Stimulated activated naive CD8-positive, alpha-beta T cell treated with anti-CD3 and anti-CD28 coated beads, Interleukin-15, Interleukin-2, amounts not matched to agents 100 ng/mL and 50 ng/mL, for 24 hours (primary cell): Measurements from ENCODE around the gene ZNF799.
"Not testable (repeated sequence)": the region's sequence is repeated elsewhere in the genome, so short reads cannot be mapped to it uniquely, and the experiment has no call there.

ENCODE experiments used
- H3K27ac Mint-ChIP-seq: one replicate; pipeline ENCODE4 v1.8.0; 2021; ENCODE audit warnings: mild to moderate bottlenecking, mixed read lengths
- H3K27me3 Mint-ChIP-seq: one replicate; pipeline ENCODE4 v1.8.0; 2021; ENCODE audit warnings: mixed read lengths
- H3K36me3 Mint-ChIP-seq: one replicate; pipeline ENCODE4 v1.8.0; 2021; ENCODE audit warnings: low read depth, mixed read lengths
- H3K4me1 Mint-ChIP-seq: one replicate; pipeline ENCODE4 v1.8.0; 2021; ENCODE audit warnings: low read depth, mixed read lengths
- H3K4me3 Mint-ChIP-seq: one replicate; pipeline ENCODE4 v1.8.0; 2021; ENCODE audit warnings: mild to moderate bottlenecking, mixed read lengths
- H3K9me3 Mint-ChIP-seq: one replicate; pipeline ENCODE4 v1.8.0; 2021; ENCODE audit warnings: mixed read lengths

Gene ZNF799

DNA sequence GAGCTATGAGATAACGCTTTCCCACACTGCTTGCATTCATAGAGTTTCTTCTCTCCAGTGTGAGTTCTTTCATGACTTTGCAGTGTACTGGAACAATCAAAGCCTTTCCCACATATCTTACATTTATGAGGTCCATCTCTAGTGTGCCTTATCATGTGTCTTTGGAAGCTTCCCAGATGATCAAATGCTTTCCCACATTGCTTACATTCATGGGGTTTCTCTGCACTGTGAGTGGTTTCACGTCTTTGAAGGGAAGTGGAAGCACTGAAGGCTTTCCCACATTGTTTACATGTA, 20.7 kb downstream of the ZNF799 start:
- no peaks in the 10 kb centered on the region for H3K4me1 Mint-ChIP-seq
- no peak overlapping the region for H3K4me3 Mint-ChIP-seq
- H3K36me3 Mint-ChIP-seq, result peaks cover 39% of the 10 kb centered on the region
- H3K27ac Mint-ChIP-seq, result no peak overlapping the region
- H3K27me3 Mint-ChIP-seq, result no peaks in the 10 kb centered on the region
- H3K9me3 Mint-ChIP-seq, result peaks cover 39% of the 10 kb centered on the region

DNA sequence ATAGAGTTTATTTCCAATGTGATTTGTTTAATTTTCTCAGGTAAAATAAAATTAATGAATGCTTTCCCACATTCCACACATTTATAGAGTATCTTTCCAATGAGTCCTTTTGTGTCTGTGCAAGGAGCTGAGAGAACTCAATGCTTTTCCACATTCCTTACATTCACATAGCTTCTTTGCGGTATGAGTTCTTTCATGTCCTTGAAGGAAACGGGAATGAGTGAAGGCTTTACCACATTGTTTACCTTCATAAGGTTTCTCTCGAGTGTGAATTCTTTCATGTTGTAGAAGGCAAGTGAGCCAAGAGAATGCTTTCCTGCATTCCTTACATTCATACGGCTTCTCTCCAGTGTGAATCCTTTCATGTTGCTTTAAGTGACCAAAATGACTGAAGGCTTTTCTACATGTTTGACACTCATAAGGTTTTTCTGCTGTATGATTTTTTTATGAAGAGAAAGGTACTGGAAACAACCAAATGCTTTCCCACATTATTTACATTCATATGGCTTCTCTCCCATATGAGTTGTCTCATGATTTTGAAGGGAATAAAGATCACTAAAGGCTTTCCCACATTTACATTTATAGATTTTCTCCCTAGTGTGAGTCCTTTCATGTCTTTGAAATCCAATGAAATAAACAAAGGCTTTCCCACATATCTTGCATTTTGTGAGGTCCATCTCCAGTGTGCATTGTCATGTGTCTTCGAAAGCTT, 21.2 kb downstream of the ZNF799 start:
- no peaks in the 10 kb centered on the region for H3K4me1 Mint-ChIP-seq
- H3K27me3 Mint-ChIP-seq, result no peaks in the 10 kb centered on the region
- peaks cover 42% of the 10 kb centered on the region for H3K36me3 Mint-ChIP-seq
- peaks cover 39% of the 10 kb centered on the region for H3K9me3 Mint-ChIP-seq
- H3K27ac Mint-ChIP-seq, result no peak overlapping the region
- H3K4me3 Mint-ChIP-seq, result no peak overlapping the region

DNA sequence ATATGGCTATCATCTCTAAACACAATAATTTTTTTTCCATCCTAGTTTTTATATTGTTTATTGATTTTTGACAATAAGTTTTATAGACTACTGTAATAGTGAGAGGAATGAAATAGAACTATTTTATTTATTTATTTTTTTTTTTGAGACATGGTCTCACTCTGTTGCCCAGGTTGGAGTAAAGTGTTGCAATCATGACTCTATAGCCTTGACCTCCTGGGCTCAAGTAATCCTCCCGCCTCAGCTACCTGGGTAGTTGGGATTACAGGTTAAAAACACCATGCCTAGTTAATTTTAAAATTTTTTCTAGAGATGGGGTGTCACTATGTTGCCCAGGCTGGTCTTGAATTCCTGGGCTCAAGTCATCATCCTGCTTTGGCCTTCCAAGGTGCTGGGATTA, 27.0 kb downstream of the ZNF799 start:
- Mint-ChIP-seq H3K9me3 (peaks cover 23% of the 10 kb centered on the region), H3K27me3 (no peaks in the 10 kb centered on the region), H3K27ac (no peak overlapping the region), H3K4me3 (no peak overlapping the region), H3K4me1 (no peaks in the 10 kb centered on the region), H3K36me3 (peaks cover 16% of the 10 kb centered on the region)

DNA sequence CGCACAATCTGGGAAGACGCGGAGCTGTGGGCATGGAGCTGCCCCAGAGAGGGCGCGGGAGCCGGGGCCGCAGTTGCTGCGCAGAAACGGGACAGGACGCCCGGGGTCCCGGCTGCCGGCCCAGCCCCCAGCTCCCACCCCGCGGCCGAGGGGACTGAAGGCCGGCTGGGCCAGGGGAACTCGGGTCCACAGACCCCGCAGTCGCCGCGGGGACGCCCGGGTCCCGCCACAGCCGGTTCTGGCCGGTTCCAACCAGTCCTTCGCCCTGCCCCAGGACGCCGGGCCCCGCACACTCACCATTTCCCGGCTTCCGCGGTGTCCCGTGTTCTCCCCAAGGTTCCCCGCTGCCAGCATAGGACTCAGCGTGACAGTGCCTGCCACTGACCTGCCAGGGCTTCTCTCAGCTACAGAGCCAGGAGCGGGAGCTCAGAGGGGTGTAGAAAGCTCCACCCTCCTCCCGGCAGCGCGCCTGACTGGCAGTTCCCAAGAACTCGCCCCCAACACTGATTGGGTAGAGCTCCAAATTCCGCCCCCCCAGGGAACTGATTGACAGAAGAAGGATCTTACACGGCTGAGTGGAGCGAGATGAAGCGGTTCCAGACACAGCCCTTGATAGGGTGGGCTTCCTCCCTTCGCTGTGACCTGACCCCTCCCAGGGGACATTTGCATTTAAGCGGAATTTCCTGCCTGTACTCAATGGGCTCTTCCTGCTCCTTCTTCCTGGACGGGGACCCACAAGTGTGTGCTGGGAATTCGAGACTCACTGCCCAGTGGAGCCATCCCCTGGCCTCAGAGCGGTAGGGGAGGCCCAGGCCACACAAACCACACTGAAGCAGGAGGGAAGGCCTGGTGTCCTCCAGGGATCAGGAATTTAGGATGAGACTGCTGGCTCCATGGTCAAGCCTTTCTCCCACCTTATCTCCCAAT, 35.6 kb downstream of the ZNF799 start, which contains the start of gene ZNF442:
TSS of gene ZNF442 (minus strand) at position 448 of the 927 bp plus-strand sequence. CDS start 2,052 bp downstream, outside the sequence.
- no peaks in the 10 kb centered on the region for H3K9me3 Mint-ChIP-seq
- peak within 1 kb of the TSS; percentile 90 for H3K4me3 Mint-ChIP-seq
- peaks cover 20% of the 10 kb centered on the region for H3K4me1 Mint-ChIP-seq
- H3K36me3 Mint-ChIP-seq, result no peaks in the 10 kb centered on the region
- no peaks in the 10 kb centered on the region for H3K27me3 Mint-ChIP-seq
- peak within 1 kb of the TSS; percentile 76 for H3K27ac Mint-ChIP-seq

DNA sequence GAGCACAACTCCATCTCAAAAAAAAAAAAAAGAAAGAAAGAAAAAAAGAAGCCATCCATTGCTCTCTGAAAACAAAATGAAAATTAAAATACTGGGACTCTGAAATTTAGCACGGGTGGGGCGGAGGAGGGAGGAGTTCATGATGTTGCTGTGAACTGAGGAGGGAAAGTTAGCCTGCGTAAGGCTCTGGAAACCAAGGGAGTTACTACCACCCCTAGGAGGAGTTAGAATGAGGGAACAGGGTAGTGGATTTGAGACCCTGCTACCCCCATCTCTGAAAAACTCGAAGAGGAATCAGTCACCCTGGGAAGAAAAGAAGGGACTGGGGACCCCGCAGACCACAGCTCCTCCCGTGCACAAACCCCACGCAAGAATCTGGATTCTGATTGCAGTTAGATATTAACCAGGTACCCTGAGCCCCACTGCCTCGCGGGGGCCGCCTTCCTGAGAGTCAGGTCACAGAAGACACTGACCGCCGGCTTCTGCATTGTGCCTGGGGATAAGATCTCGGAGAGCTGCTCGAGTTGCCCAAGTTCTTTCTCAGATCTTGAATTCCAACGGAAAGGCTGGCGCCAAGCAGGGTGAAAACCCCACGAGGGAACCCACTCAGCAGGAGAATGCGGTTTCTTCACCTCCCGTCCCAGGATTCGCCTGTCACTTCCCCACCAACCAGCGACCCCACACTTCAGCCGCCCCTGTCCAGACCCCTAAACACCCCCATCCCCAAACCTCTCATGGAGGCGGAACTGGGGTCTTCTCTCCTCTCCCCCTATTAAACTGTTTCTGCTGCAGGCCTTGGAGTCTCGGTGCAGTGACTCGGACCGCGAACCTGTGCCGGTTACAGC, 36.5 kb downstream of the ZNF799 start:
- Mint-ChIP-seq H3K4me3 (peak overlapping the region; percentile 90), H3K9me3 (no peaks in the 10 kb centered on the region), H3K36me3 (no peaks in the 10 kb centered on the region), H3K27me3 (no peaks in the 10 kb centered on the region), H3K27ac (peak overlapping the region; percentile 5), H3K4me1 (peaks cover 20% of the 10 kb centered on the region)

DNA sequence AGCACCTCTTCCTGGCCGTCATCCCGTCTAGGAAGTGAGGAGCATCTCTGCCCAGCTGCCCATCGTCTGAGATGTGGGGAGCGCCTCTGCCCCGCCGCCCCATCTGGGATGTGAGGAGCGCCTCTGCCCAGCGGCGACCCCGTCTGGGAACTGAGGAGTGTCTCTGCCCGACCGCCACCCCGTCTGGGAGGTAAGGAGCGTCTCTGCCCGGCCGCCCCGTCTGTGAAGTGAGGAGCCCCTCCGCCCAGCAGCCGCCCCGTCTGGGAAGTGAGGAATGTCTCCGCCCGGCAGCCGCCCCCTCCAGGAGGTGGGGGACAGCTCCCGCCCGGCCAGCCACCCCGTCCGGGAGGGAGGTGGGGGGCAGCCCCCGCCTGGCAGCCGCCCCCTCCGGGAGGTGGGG, 38.8 kb downstream of the ZNF799 start:
- H3K27ac Mint-ChIP-seq, H3K9me3 Mint-ChIP-seq, H3K4me3 Mint-ChIP-seq, H3K27me3 Mint-ChIP-seq, H3K36me3 Mint-ChIP-seq: not testable (repeated sequence)
- peaks cover 20% of the 10 kb centered on the region for H3K4me1 Mint-ChIP-seq

DNA sequence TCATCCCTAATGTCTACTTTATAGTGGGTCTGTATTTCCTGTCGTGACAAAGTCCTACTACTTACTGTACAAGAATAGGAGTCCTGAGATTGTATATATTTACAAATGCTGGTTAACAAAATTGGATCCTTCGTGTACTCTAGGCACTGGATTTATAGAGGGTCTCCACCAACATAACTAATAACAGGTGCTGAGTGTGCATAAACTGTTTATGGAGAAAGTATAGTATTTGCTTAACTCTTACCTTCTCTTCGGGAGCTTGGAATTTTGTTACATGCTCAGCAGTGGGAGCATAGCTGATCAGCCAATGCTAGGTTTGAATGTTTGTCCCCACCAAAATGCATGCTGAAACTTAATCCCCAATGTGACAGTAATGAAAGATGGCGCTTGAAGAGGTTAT, 47.7 kb downstream of the ZNF799 start:
- no peak overlapping the region for H3K4me3 Mint-ChIP-seq
- no peaks in the 10 kb centered on the region for H3K4me1 Mint-ChIP-seq
- H3K27me3 Mint-ChIP-seq, result no peaks in the 10 kb centered on the region
- peaks cover 50% of the 10 kb centered on the region for H3K9me3 Mint-ChIP-seq
- peaks cover 59% of the 10 kb centered on the region for H3K36me3 Mint-ChIP-seq
- no peak overlapping the region for H3K27ac Mint-ChIP-seq

DNA sequence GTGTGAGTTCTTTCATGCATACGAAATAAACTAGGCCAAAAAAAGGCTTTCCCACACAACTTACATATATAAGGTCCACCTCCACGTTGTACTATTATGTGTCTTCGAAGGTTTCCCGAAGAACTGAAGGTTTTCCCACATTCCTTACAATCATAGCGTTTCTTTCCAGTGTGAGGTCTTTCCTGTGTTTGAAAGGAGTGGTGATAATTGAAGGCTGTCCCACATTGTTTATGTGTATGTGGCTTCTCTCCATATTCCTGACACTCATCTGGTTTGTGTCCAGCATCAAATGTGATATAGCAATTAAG, 50.2 kb downstream of the ZNF799 start:
- Mint-ChIP-seq H3K4me1 (no peaks in the 10 kb centered on the region), H3K27ac (no peak overlapping the region), H3K4me3 (no peak overlapping the region), H3K9me3 (peaks cover 55% of the 10 kb centered on the region), H3K27me3 (no peaks in the 10 kb centered on the region), H3K36me3 (peaks cover 59% of the 10 kb centered on the region)

DNA sequence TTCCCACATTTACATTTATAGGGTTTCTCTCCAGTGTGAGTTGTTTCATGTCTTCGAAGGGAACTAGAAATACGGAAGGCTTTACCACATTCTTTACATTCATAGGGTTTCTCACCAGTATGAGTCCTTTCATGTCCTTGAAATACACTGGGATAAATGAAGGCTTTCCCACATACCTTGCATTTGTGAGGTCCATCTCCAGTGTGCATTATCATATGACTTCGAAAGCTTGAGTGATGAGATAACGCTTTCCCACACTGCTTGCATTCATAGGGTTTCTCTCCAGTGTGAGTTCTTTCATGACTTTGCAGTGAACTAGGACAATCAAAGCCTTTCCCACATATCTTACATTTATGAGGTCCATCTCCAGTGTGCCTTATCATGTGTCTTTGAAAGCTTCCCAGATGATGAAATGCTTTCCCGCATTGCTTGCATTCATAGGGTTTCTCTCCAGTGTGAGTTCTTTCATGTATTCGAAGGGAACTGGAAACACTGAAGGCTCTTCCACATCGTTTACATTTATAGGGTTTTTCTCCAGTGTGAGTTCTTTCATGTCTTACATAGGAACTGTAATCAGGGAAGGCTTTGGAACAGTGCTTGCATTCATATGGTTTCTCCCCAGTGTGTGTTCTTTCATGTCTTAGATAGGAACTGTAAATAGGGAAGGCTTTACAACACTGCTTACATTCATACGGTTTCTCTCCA, 50.7 kb downstream of the ZNF799 start:
- Mint-ChIP-seq H3K36me3 (peaks cover 59% of the 10 kb centered on the region), H3K9me3 (peaks cover 55% of the 10 kb centered on the region), H3K4me1 (no peaks in the 10 kb centered on the region), H3K4me3 (no peak overlapping the region), H3K27me3 (no peaks in the 10 kb centered on the region), H3K27ac (no peak overlapping the region)

DNA sequence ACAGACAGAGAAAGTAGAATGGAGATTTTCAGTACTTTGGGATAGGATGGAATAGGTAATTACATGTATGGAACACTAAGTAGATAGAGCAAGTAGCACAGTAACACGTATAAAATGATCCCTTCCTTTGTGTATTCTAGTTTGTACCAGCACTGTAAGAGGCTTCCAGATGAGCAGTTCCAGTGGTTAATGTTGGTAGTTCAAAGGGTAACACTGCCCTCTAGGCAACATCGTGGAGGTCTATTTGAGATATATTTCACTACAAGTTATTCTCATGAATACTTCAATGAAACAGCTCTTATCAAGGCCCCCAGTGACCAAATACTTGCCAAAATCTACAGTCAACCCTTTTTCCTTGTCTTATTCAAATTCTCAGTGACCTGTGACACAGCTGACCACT, 54.2 kb downstream of the ZNF799 start:
- H3K36me3 Mint-ChIP-seq, result peaks cover 35% of the 10 kb centered on the region
- no peak overlapping the region for H3K27ac Mint-ChIP-seq
- H3K4me1 Mint-ChIP-seq, result no peaks in the 10 kb centered on the region
- peaks cover 38% of the 10 kb centered on the region for H3K9me3 Mint-ChIP-seq
- H3K27me3 Mint-ChIP-seq, result no peaks in the 10 kb centered on the region
- H3K4me3 Mint-ChIP-seq, result no peak overlapping the region

DNA sequence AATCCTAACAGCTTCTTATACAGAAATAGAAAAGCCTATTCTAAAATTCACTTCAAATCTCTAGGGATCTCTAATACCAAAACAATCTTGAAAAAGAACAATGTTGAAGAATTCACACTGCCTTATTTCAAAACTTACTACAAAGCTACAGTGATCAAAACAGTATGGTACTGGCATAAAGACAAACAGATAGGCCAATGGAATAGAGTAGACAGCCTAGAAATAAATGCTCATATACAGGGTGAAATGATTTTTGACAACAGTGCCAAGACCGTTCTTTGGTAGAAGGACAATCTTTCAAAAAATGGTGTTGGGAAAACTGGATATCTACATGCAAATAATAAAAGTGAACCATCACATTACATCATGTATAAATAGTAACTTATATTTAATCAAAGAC, 55.9 kb downstream of the ZNF799 start:
- peaks cover 20% of the 10 kb centered on the region for H3K36me3 Mint-ChIP-seq
- no peak overlapping the region for H3K4me3 Mint-ChIP-seq
- peaks cover 33% of the 10 kb centered on the region for H3K9me3 Mint-ChIP-seq

More for the DNA sequence above, 55.9 kb downstream of the ZNF799 start:
- Mint-ChIP-seq H3K4me1 (no peaks in the 10 kb centered on the region), H3K27ac (no peak overlapping the region), H3K27me3 (no peaks in the 10 kb centered on the region)
